Fibroblast of the aortic adventitia (primary cell): ENCODE measurements around the gene TMEM127. TPM values are rescaled to one million over a fixed set of nuclear protein-coding genes. Genes with fewer than 3 reads are reported as not detected.

Experiments
- DNase-seq: peaks from one replicate; pipeline ENCODE4 v3.0.0-alpha.2; 2010; ENCODE audit warnings: low read depth
- H3K4me3 ChIP-seq: 2 replicates; pipeline ENCODE4 v1.5.1; 2011; ENCODE audit warnings: low read depth, mild to moderate bottlenecking, control low read depth, low read length, moderate library complexity
- total RNA-seq: library from RNA; depleted of rRNA; stranded (reverse); fragments of >200 nt; gene quantifications from 2 replicates; pipeline ENCODE4 v1.2.3, GENCODE V29; 2012; ENCODE audit warnings: low replicate concordance
- TF ChIP-seq, protein P1 (sequence below): IDR thresholded peaks from 2 replicates; pipeline ENCODE4 v1.5.1; 2011; ENCODE audit warnings: mild to moderate bottlenecking, low read length, control low read depth, inconsistent platforms; ENCODE audit not compliant: insufficient read depth

Gene TMEM127
- total RNA-seq, 1 donor: 31.6 TPM

DNA sequence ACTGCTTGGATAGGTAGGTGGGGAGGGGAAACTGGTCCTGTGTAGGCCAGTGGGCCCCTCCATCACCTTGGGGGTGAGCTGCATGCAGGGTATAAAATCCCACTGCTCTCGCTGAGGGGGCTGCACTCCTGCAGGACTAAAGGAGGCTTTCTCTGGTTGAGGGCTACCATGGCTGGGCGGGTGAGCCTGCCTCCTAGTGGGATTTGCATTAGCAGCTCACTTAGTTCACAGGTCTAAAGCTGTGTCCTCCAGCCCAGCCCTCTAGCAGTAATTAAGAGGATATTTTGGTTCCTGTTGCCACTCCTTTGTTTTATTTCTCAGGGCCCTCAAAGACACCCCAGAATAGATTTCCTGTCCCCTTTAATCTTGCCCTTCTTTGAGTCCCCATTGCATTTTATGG, 24.6 kb downstream of the TMEM127 start:
- TF ChIP-seq, protein P1, sequence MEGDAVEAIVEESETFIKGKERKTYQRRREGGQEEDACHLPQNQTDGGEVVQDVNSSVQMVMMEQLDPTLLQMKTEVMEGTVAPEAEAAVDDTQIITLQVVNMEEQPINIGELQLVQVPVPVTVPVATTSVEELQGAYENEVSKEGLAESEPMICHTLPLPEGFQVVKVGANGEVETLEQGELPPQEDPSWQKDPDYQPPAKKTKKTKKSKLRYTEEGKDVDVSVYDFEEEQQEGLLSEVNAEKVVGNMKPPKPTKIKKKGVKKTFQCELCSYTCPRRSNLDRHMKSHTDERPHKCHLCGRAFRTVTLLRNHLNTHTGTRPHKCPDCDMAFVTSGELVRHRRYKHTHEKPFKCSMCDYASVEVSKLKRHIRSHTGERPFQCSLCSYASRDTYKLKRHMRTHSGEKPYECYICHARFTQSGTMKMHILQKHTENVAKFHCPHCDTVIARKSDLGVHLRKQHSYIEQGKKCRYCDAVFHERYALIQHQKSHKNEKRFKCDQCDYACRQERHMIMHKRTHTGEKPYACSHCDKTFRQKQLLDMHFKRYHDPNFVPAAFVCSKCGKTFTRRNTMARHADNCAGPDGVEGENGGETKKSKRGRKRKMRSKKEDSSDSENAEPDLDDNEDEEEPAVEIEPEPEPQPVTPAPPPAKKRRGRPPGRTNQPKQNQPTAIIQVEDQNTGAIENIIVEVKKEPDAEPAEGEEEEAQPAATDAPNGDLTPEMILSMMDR: no peak
- DNase-seq: no peak
- H3K4me3 ChIP-seq: no peak overlapping the region

DNA sequence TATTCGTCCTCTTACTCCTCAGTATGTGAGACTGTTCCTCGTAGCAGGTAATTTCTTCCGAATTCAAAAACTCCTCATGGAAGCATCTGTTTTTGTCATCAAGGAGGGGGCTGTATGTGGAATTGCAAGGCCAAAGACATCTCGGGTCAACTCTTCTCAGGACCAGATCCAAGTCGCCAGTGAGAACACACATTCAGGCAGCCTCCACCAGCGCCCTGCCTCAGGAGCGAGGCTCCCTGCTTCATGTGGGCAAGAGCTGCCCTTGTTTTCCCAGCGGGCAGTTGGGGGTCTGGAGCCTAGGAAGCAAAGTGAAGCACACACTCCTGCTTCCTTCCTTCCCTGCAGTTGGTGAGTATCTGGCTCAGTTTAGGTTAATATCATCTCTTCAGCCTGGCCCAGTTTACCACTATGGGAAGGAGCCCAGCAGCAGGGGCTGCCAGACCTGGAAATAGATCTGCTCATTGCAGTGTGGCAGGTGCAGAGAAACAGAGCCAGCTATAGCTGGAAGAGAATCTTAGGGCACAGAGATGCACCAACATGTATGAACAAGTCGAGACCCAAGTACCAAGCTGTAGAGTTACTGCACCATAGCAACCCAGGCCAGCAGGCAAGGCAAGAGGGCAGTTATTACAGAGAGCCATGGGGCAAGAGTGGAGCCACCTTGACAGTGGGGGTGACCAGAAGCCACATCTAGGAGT, 25.3 kb downstream of the TMEM127 start:
- H3K4me3 ChIP-seq: no peak overlapping the region
- DNase-seq: no peak
- TF ChIP-seq, protein P1: no peak

DNA sequence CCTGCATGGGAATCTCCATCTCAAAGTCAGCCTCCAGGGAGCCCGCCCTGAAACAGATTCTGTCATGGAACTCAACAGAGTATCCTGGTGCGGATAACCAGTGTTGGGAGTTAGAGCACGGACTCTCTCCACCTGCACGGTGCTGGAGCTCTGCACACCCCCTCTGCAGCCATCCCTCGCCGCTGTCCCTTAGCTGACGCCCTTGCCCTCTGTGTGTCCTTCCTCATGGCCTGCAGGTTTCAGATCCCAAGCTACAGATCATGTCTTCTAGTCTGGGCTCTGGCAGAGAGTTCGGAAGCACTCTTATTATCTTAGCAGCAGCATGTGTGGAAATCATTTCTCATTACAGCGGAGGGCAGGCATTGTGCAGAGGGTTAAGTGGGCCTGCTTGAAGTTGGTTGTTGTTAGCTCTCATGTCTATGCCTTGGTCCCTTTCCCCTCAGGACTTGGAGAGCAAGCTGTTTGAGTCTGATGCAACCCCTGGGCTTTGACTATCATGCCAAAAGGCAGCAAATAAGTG, 26.0 kb downstream of the TMEM127 start:
- H3K4me3 ChIP-seq: no peak overlapping the region
- TF ChIP-seq, protein P1: no peak
- DNase-seq: no peak

DNA sequence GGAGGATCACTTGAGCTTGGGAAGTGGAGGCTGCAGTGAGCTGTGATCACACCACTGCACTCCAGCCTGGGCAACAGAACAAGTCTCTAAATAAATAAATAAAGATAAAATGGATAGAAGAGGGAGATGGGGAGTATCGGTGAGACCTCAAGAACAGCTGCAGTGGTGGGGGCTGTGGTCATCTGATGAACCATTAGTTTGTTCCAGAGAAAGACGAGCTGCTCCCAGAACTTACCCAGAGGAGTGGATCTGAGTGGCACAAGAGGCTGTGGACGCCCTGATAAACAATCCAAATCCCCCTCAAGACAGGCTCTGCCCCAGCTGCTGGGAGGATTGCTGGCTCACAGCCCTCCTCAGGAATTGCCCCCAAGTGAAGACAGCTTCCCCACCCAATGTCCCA, 26.7 kb downstream of the TMEM127 start:
- no peak for DNase-seq
- TF ChIP-seq, protein P1: no peak
- H3K4me3 ChIP-seq: no peak overlapping the region

DNA sequence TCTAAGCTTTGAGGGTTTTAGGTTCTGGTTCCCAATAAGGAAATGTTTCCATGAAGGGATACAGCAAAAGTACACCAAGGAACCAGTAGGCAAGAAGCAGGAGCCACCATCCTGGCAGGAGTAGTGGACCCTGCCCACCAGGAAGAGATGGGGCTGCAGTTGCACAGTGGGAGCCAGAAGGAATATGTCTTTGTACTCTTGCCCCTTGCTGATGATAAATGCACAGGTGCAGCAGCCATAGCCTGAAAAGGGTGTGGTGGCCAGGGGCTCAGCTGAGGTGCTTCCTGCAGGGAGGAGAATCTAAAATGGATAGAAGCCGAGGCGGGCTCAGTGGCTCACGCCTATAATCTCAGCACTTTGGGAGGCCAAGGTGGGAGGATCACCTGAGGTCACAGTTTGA, 27.5 kb downstream of the TMEM127 start:
- TF ChIP-seq, protein P1: no peak
- H3K4me3 ChIP-seq: no peak overlapping the region
- no peak for DNase-seq

DNA sequence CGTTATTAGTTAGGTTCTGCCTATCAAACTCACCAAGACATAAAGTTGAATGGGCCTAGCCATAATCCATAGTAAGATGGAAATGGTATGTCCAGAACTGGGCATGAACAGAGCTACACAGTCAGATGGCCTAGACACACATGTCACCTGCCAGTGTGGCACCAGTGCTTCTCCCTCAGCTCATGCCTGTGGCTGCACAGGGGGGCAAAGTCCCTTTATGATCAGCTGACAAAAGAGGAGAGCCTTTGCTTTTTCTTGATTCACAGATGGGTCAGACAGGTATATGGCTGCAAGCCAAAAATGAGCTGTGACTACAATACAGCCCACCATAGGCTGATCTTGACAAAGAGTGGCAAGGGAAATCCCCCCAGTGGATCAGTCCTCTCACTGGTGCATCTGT, 28.9 kb downstream of the TMEM127 start:
- H3K4me3 ChIP-seq: no peak overlapping the region
- DNase-seq: no peak
- TF ChIP-seq, protein P1: no peak
